Measurements from ENCODE around the gene SGMS1.

GRCh38 chr10:50431791-50432190 lies 192.0 kb downstream of the SGMS1 start:
- TF ChIP-seq CTCF (IDR thresholded peaks at IDR 0.05) (no peak), POLR2A (IDR thresholded peaks at IDR 0.05) (no peak)
